PC-3 (cell line): ENCODE measurements around the gene MRPS10.

Experiments used
- EZH2phosphoT487 ChIP-seq: fragments of 300-600 bp; sonication (generic); IDR thresholded peaks from 2 replicates; pipeline ENCODE4 v1.6.1; 2018; ENCODE audit warnings: mild to moderate bottlenecking, antibody characterized with exemption, low read length, borderline replicate concordance
- TF ChIP-seq, protein P1 (sequence below): fragments of 300-600 bp; sonication (generic); conservative IDR thresholded peaks from 2 replicates; pipeline ENCODE4 v1.5.1; 2017; ENCODE audit warnings: antibody characterized with exemption, low read depth, mild to moderate bottlenecking, low read length

DNA sequence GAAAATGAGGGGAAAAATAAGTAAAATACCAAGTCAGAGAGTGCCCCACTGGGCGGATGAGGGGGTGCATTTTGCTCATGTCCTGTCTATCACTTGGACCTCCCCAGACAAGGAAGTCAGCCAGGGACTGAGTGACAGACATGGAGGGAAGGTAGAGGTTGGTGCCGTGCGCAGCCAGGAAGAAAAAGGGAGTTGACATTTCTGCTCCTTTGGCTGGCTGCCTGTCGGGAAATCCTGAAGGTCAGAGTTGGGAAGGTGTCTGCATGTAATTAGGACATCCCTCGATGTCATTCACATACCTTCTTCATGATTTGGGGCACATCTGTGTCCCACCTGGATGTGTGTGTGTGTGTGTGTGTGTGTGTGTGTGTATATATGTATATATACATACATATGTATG, 35.6 kb downstream of the MRPS10 start:
- TF ChIP-seq EZH2phosphoT487, result no peak
- TF ChIP-seq, protein P1, sequence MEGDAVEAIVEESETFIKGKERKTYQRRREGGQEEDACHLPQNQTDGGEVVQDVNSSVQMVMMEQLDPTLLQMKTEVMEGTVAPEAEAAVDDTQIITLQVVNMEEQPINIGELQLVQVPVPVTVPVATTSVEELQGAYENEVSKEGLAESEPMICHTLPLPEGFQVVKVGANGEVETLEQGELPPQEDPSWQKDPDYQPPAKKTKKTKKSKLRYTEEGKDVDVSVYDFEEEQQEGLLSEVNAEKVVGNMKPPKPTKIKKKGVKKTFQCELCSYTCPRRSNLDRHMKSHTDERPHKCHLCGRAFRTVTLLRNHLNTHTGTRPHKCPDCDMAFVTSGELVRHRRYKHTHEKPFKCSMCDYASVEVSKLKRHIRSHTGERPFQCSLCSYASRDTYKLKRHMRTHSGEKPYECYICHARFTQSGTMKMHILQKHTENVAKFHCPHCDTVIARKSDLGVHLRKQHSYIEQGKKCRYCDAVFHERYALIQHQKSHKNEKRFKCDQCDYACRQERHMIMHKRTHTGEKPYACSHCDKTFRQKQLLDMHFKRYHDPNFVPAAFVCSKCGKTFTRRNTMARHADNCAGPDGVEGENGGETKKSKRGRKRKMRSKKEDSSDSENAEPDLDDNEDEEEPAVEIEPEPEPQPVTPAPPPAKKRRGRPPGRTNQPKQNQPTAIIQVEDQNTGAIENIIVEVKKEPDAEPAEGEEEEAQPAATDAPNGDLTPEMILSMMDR, result no peak
